LNCAP (cell line): ENCODE measurements around the gene TUBG2.

Experiments
- CTCF ChIP-seq: fragments of 450-650 bp; IDR thresholded peaks from 2 replicates; pipeline ENCODE4 v1.5.1; 2017; ENCODE audit warnings: mild to moderate bottlenecking

Gene TUBG2

GRCh38 chr17:42623732-42624596 is 35.1 kb upstream of the TUBG2 start:
- peak; percentile 22; the same call in 1 of the 2 replicates for TF ChIP-seq CTCF

GRCh38 chr17:42629411-42630009 is 29.6 kb upstream of the TUBG2 start:
- no peak for TF ChIP-seq CTCF

GRCh38 chr17:42632949-42633444 is 26.1 kb upstream of the TUBG2 start:
- TF ChIP-seq CTCF = no peak

- no peak for TF ChIP-seq CTCF
Measured at GRCh38 chr17:42639525-42640113, 19.5 kb upstream of the TUBG2 start.

GRCh38 chr17:42640121-42640520 is 19.0 kb upstream of the TUBG2 start:
- TF ChIP-seq CTCF = no peak

GRCh38 chr17:42642336-42642735 is 16.7 kb upstream of the TUBG2 start:
- TF ChIP-seq CTCF = no peak

- TF ChIP-seq CTCF = no peak
Measured at GRCh38 chr17:42647778-42648177, 11.3 kb upstream of the TUBG2 start.
